ENCODE results near the gene STEAP3. TPM values are rescaled to one million over a fixed set of nuclear protein-coding genes. Genes with fewer than 3 reads are reported as not detected.

STEAP3 gene
- total RNA-seq, 1 experiment from 2014 or later: 32.3 TPM

DNA sequence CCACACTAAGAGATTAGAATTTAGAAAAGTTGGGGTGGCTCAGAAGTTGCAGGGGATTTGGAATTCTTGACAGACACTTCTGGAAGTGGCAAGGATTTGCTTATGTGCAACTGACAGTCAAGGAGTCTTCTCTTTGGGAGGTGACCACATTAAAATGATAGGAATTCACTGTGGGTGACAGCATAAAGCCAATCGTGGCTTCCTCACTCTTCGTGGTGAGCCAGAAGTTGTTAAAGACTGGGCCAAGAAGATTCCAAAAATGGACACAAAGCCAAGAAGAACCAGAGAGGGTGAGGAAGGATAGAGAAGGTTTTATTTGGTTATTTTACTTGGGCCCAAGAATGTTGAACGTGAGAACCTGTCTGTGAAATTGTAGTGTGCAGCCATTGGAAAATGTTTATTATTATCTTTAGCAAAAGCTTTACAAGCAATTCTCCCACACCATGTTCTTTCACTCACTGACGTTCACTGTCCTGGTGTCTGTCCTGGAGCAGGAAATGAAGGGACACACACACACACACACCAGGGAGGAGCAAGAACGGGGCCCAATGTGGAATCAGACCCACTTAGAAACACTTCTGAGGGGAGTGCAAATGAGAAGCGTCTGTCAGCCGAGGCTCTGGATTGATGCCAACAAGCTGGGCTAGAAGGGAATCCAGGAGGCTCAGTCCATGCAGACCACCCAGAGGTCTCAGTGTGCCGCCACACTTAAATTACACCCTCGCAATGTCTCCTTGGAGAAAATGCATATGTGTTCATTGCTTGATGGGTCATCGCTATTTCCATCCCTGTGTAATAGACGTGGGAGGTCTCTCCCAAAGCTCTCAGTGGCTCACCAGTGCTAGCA is 37.2 kb downstream of the STEAP3 start:
- Histone ChIP-seq H3K27ac (ENCODE audit: low read depth, low read length) (no peak overlapping the region), H3K9me2 (ENCODE audit: insufficient read depth) (no peaks in the 10 kb centered on the region), H3K4me1 (ENCODE audit: control insufficient read depth in 1 of 2, insufficient read depth in 2 of 2, low read length in 2 of 2) (peaks cover 11 to 37% of the 10 kb centered on the region in 2 experiments), H3K4me3 (replicated peaks in 1 of 2; ENCODE audit: low read depth in 1 of 2, low read length in 2 of 2) (no peak overlapping the region), H3K27me3 (ENCODE audit: insufficient read depth, low read length) (no peaks in the 10 kb centered on the region), H3K79me2 (ENCODE audit: insufficient read depth, low read length) (no peaks in the 10 kb centered on the region), H3K9me3 (ENCODE audit: control insufficient read depth in 1 of 2, insufficient read depth in 1 of 2, low read depth in 1 of 2, low read length in 2 of 2) (no peaks in the 10 kb centered on the region), H3K9ac (ENCODE audit: low read length) (no peak overlapping the region), H3K4me2 (ENCODE audit: low read length) (no peak overlapping the region), H2AFZ (ENCODE audit: low read depth, low read length, poor library complexity, severe bottlenecking) (no peak overlapping the region), H3K36me3 (ENCODE audit: control insufficient read depth in 1 of 2, insufficient read depth in 2 of 2, low read length in 2 of 2) (peaks cover 2 to 13% of the 10 kb centered on the region in 2 experiments; a peak in 2 of 4 replicates), H4K20me1 (ENCODE audit: insufficient read depth) (no peaks in the 10 kb centered on the region; the same call in 1 of the 2 replicates)
- no peak for TF ChIP-seq ZNF274 (IDR thresholded peaks at IDR 0.05; ENCODE audit: low read depth, low read length)
- TF ChIP-seq, protein P1, sequence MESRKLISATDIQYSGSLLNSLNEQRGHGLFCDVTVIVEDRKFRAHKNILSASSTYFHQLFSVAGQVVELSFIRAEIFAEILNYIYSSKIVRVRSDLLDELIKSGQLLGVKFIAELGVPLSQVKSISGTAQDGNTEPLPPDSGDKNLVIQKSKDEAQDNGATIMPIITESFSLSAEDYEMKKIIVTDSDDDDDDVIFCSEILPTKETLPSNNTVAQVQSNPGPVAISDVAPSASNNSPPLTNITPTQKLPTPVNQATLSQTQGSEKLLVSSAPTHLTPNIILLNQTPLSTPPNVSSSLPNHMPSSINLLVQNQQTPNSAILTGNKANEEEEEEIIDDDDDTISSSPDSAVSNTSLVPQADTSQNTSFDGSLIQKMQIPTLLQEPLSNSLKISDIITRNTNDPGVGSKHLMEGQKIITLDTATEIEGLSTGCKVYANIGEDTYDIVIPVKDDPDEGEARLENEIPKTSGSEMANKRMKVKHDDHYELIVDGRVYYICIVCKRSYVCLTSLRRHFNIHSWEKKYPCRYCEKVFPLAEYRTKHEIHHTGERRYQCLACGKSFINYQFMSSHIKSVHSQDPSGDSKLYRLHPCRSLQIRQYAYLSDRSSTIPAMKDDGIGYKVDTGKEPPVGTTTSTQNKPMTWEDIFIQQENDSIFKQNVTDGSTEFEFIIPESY (IDR thresholded peaks at IDR 0.05; ENCODE audit: extremely low read depth, insufficient replicate concordance, low read length): no peak
- ChIA-PET POLR2A (no interaction called here), RAD21 (ENCODE audit: low non-redundant PET in 1 of 2, low total read pairs in 2 of 2, uncharacterized antibody in 2 of 2, unreplicated experiment in 2 of 2) (no interaction called here), CTCF (no interaction called here)
- DNase-seq (ENCODE audit: low read depth, low spot score) (no peak), ATAC-seq (no peak)
- no TSS peak for BruUV-seq (replicated peaks)
- intact Hi-C loops (cut with micrococcal nuclease): no loop called here

DNA sequence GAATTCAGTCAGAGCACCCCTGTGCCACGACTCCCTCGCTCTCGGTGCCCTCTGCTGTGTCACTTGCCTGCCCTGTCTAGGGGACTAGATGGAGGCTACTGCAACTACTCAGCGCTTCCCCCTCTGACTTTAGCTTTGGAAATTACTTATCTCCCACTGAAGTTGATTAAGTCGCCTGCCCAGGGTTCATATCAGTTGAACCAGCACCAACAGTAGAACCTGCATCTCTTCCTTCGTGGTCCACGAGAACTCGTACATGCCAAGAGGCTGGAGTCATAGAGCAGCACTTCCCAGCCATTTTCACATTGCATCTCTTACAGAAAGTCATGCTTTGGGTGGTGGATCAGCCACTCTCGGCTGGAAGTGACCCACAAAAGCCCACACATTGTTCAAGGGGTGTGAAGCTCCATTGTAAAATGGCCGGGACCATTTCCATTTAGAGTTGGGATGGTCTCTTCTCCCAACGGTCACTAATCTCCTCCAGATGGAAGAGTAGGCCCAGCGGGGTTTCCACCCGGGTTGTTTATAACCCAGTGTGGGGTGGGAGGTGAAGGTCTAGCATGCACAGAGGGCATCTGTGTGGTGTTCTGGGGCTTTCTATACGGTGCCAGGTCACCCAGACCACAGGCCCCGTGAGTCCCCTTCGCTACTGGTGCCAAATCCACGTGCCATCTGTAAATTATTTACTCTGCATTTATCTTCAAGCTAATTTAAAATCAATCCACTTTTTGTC is 38.0 kb downstream of the STEAP3 start:
- peaks cover 2 to 13% of the 10 kb centered on the region in 2 experiments; a peak in 2 of 4 replicates for H3K36me3 ChIP-seq (ENCODE audit: control insufficient read depth in 1 of 2, insufficient read depth in 2 of 2, low read length in 2 of 2)
- H3K79me2 ChIP-seq (ENCODE audit: insufficient read depth, low read length): no peaks in the 10 kb centered on the region
- H3K27ac ChIP-seq (ENCODE audit: low read depth, low read length): no peak overlapping the region
- H3K4me3 ChIP-seq (replicated peaks in 1 of 2; ENCODE audit: low read depth in 1 of 2, low read length in 2 of 2): no peak overlapping the region
- no peak overlapping the region for H2AFZ ChIP-seq (ENCODE audit: low read depth, low read length, poor library complexity, severe bottlenecking)
- BruUV-seq (replicated peaks): no TSS peak
- POLR2A ChIA-PET: no interaction called here
- H3K9me2 ChIP-seq (ENCODE audit: insufficient read depth): no peaks in the 10 kb centered on the region
- H4K20me1 ChIP-seq (ENCODE audit: insufficient read depth): no peaks in the 10 kb centered on the region
- H3K4me2 ChIP-seq (ENCODE audit: low read length): no peak overlapping the region
- ATAC-seq (no peak), DNase-seq (ENCODE audit: low read depth, low spot score) (no peak)
- H3K9me3 ChIP-seq (ENCODE audit: control insufficient read depth in 1 of 2, insufficient read depth in 1 of 2, low read depth in 1 of 2, low read length in 2 of 2): no peaks in the 10 kb centered on the region
- intact Hi-C loops (cut with micrococcal nuclease): no loop called here
- RAD21 ChIA-PET (ENCODE audit: low non-redundant PET in 1 of 2, low total read pairs in 2 of 2, uncharacterized antibody in 2 of 2, unreplicated experiment in 2 of 2): no interaction called here
- no peak overlapping the region for H3K9ac ChIP-seq (ENCODE audit: low read length)
- H3K4me1 ChIP-seq (ENCODE audit: control insufficient read depth in 1 of 2, insufficient read depth in 2 of 2, low read length in 2 of 2): peaks cover 3 to 30% of the 10 kb centered on the region in 2 experiments; a peak in 3 of 4 replicates
- H3K27me3 ChIP-seq (ENCODE audit: insufficient read depth, low read length): no peaks in the 10 kb centered on the region
- CTCF ChIA-PET: no interaction called here
- TF ChIP-seq, protein P1 (IDR thresholded peaks at IDR 0.05; ENCODE audit: extremely low read depth, insufficient replicate concordance, low read length): no peak
- TF ChIP-seq, protein P2, sequence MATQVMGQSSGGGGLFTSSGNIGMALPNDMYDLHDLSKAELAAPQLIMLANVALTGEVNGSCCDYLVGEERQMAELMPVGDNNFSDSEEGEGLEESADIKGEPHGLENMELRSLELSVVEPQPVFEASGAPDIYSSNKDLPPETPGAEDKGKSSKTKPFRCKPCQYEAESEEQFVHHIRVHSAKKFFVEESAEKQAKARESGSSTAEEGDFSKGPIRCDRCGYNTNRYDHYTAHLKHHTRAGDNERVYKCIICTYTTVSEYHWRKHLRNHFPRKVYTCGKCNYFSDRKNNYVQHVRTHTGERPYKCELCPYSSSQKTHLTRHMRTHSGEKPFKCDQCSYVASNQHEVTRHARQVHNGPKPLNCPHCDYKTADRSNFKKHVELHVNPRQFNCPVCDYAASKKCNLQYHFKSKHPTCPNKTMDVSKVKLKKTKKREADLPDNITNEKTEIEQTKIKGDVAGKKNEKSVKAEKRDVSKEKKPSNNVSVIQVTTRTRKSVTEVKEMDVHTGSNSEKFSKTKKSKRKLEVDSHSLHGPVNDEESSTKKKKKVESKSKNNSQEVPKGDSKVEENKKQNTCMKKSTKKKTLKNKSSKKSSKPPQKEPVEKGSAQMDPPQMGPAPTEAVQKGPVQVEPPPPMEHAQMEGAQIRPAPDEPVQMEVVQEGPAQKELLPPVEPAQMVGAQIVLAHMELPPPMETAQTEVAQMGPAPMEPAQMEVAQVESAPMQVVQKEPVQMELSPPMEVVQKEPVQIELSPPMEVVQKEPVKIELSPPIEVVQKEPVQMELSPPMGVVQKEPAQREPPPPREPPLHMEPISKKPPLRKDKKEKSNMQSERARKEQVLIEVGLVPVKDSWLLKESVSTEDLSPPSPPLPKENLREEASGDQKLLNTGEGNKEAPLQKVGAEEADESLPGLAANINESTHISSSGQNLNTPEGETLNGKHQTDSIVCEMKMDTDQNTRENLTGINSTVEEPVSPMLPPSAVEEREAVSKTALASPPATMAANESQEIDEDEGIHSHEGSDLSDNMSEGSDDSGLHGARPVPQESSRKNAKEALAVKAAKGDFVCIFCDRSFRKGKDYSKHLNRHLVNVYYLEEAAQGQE (IDR thresholded peaks at IDR 0.05; ENCODE audit: low read depth): no peak
- TF ChIP-seq TCF7L2 (IDR thresholded peaks at IDR 0.05; ENCODE audit: borderline replicate concordance, extremely low read depth, insufficient read depth, insufficient read length): no peak
- TF ChIP-seq ELF1 (IDR thresholded peaks at IDR 0.05; ENCODE audit: borderline replicate concordance, low read depth): no peak
- TF ChIP-seq EZH2phosphoT487 (IDR thresholded peaks at IDR 0.05; ENCODE audit: borderline replicate concordance): no peak
- TF ChIP-seq ZNF274 (IDR thresholded peaks at IDR 0.05; ENCODE audit: low read depth, low read length): no peak
- no peak for TF ChIP-seq POLR2A (IDR thresholded peaks at IDR 0.05; ENCODE audit: borderline replicate concordance, extremely low read depth, insufficient read depth, insufficient read length)

Data from HCT116 (cell line).